Epithelial cell of prostate (primary cell): ENCODE results near the gene PRPF6.

Experiments used
- DNase-seq: peaks from one replicate; pipeline ENCODE4 v3.0.0-alpha.2; 2011; ENCODE audit warnings: low read depth, low spot score
- H3K27ac ChIP-seq: fragments of 450-650 bp; 2 replicates; pipeline ENCODE4 v1.5.1; 2017; ENCODE audit warnings: mild to moderate bottlenecking

PRPF6 gene

DNA sequence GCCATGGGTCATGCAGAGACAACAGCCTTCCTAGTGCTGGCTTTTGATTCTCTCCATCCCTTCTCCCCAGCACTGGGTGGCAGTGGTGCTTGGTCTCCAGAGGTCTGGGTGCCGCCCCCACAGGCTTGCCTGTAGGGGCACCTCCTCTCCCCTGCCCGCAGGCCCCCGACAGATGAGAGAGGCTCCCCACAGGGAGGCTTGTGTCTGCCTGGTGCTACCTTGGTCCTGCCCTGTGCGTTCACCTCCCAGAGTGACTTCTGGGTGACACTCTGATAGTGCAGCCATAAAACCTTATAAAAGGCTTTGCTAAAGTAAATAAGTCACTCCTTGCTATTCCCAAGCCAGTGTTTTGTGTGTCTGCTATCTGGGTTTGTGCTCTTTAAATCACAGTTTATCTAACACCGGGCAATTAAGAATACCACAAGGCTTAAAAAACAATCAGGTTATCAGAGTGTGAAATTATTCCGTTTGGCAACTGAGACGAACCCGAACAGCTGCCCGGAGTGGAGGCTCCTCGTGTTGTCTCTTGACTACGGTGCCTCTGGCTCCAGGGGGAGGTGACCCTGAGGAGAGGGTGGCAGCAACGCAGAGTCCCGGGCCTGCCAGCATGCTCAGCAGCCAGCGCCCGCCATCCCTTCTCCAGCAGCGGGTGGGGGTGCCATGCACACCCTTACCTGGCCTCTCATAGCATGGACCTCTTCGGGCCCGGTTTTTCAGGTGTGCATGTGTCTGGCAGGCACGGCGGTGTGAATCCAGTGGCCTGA is 49.6 kb downstream of the PRPF6 start:
- no peak overlapping the region for H3K27ac ChIP-seq
- no peak for DNase-seq

DNA sequence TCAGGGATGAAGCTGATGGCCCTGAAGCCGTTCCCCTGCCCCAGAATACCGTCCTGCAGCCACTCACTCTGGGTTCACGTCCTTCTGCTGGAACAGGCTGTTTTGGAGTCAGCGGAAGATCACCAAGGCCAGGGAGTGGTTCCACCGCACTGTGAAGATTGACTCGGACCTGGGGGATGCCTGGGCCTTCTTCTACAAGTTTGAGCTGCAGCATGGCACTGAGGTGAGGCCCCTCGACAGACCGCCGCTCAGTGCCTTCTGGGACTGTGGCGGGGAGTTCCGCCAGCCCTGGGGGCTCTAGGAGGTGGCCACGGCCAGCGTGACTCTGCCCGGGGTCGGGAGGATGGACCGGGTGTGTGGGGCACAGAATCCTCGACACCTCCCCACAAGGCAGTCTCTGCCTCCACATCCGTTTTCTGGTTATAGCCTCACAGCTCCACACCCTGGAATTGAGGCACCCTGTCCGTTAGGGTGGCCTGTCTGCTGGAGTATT is 50.9 kb downstream of the PRPF6 start:
- DNase-seq, result no peak
- H3K27ac ChIP-seq, result no peak overlapping the region

DNA sequence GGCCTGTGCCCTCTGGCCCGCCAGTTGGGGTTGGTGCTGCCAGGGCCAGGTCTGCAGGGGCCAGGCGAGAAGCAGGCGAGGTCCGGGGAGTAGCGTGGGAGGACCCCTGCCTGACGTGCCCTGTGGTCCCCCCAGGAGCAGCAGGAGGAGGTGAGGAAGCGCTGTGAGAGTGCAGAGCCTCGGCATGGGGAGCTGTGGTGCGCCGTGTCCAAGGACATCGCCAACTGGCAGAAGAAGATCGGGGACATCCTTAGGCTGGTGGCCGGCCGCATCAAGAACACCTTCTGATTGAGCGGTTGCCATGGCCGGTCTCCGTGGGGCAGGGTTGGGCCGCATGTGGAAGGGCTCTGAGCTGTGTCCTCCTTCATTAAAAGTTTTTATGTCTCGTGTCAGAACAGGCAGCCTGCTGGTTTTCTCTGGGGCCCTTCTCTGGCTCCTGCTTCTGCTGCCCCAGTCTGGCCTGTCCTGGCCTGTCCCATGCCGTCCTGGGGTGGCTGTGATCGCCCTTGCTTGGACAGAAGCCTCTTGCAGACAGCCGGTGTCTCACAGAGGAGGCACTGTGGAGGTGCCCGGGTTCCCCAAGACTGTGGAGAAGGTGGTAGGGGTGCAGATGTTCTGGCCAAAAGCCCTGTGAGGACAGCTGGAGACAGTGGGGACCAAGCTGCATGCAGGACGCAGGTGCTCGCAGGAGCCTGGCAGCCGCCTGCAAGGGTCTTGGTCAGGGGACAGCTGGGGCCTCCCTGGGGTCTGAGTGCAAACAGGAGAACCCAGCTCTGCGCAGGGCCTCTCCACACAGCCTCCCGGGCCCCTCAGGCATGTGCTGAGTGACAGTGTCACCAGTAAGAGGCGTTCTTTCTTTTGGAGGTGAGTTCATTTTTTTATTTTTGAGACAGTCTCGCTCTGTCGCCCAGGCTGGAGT is 52.0 kb downstream of the PRPF6 start:
- no peak overlapping the region for H3K27ac ChIP-seq
- DNase-seq, result no peak

DNA sequence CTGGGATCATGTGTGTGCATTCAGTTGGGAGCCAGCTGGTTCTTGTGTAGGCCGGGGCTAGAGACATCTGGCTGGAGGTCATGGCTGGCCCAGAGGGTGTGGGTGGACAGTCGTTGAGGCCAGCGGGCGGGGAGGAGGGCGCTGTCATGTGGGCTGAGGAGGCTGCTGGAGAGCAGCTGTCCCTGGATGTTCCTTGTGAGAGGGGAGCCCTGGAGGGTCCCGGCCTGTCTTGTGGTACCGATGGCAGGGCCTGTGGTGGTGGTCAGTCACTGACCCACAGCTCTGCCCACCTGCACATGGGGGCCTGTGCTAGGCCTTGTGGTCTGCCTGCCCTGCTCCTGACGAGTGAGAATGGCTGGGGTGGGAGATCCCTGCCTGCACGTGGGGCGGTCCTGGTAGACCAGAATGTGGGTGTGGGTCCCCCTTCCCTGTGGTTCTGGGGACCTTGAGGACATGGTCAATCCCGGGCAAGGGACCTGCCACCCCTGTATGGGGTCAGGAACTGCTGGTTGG is 53.1 kb downstream of the PRPF6 start:
- H3K27ac ChIP-seq, result no peak overlapping the region
- no peak for DNase-seq

DNA sequence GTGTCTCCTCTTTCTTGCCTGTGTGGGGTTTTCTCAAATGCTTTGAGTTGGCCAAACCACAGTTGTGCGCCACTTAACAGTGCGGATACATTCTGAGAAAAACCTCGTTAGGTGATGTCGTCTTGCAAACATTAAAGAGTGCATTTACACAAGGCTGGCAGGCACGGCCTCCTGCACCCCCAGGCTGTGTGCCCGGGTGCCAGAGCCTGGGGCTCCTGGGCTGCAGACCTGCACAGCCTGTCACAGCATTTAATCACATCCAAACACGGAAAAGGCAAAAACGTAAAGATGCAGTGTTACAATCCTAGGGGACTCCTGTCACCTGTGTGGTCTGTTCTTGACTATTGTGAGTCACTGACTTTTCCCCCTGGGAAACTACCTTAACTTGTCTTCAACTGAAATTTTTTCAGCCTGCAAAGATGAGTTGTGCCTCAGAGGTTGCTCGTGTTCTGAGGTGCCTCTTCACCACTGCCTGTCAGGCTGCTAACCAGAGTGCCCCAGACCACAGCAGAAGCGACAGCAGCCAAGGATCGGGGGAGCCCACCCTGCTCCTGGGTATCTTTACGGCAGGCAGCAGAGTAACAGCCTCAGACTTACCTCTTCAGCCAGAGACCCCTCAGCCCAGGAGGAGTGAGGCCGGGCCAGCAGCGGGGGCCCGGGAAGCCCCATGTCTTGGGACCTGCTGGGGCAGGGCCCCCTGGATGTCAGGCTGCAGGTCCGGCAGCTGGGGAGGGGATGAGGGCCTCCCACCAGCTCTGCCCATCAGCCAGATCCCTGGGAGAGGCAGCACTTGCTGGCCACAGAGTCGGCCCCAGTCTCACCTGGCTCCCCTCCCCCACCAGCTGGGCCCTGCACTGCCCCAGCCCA is 54.4 kb downstream of the PRPF6 start:
- no peak overlapping the region for H3K27ac ChIP-seq
- DNase-seq, result no peak

DNA sequence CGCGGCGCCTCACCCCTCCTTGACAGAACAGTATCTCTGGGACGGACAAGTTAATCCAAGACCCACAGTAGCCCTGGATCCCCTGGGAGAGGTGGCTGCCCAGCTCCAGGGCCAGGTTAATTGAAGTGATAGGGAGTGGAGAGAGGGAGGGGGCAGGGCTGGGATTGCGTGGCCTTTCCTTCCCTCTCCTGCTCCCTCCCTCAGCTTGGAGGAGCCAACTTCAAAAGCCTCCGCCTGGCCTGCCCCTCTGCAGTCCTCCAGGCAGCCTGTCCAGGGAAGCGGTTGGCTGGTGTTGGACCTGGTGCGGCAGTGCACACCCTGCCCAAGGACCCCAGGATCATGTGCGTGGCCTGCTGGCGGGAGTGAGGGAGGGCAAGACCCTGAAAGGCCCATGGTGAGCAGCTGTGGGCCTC is 55.0 kb downstream of the PRPF6 start, which contains the start of gene C20orf204:
TSS of gene C20orf204 (plus strand) at position 250 of the 413 bp plus-strand sequence. CDS start at position 392, 142 bp downstream.
- DNase-seq, result no peak
- H3K27ac ChIP-seq, result no peak within 1 kb of the TSS

DNA sequence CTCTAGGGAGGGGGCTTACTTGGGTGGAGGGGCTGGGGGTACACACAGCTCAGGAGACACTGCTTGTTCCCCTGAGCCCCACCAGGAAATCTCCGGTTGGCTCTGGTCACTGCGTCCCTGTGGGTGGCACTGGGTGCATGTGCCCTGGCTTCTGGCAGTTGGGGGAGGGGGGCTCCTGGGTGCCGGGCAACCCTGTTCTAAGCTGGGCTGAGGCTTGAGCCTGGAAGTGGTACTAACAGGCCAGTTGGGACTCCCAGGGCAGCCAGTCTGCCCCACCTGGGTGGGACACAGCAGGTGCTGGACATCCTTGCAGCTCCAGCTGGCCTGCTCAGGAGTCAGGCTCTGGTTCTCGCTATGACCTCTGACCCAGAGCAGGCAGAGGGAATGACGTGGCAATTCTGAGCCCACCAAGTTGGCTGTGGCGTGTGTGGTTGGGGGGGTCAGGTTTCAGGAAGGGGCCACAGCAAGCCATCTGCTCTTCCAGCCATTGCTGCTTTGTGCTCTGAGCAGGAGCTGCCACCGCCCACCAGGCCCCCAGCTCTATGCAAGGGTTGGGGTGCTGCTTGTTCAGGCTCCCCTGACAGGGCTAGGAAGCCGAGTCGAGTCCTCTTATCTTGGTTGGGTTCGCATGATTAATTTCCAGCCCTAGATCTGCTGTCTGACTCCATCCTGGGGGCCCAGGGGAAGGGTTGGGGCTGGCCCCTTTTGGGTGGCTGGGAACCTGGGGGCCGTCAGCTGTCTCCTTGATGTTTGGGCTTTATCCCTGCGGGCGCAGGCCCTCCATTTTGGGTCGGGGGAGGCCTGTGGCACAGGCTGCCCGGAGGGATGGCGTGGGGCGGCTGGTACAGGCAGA is 55.6 kb downstream of the PRPF6 start:
- no peak for DNase-seq
- H3K27ac ChIP-seq, result no peak overlapping the region

DNA sequence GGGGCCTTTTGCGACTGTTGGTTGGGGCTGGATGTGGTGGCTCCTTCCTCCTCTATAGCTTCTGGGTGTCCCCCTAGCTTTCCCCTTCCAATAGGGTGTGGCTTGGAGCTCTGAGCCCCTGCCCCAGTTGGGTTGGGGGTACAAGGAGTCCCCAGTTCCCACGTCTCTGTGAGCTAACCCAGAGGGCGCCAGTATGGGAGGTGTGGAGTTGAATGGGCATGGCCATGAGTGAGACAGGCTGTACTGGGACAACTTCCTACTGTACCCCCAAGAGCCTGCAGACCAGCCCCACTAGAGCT is 56.2 kb downstream of the PRPF6 start:
- no peak for DNase-seq
- H3K27ac ChIP-seq, result no peak overlapping the region

DNA sequence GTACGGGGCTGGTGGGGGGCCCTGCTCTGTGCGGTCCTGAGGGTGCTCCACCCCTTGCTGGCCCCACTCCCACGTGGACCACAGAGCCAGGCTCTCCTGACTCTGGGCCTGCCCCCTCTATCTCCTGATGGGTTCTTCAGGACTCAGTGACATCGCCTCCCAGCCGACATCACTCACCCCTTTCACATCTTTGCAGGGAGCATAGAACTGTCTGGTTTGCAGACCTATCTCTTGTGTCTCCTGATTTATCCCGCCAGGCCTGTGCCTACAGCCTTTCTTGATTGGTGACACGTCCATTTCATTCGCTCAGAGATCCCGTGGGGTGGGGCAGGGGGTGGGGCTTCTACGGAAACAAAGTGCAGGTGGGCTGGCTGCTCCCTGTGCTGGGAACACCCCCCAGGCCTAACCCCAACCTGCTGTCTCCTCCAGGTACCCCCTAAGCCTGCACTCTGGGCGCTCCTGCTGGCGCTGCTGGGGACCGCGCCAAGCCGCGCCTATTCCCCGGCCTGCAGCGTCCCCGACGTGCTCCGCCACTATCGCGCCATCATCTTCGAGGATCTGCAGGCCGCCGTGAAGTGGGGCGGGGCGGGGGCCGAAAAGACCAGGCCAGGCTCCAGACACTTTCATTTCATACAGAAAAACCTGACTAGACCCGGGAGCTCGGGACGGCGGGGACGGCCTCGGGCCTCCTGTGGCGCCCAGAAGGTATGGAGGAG is 56.7 kb downstream of the PRPF6 start:
- no peak for DNase-seq
- no peak overlapping the region for H3K27ac ChIP-seq

DNA sequence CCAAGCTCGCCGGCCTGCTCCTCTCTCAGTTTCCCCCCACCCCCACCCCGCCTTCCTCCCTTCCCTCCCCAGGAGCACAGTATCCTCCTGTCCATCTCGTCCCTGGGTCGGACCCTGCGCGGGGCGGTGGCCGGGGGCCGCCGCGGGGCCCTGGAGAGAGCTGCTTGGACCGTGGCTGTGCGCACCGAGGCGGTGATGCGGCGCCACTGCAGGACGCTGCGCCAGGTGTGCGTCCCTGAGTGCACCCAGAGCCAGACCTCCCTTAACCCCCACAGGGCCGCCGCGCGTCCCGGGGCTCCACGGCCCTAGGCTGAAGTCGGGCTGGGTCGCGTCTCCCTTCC is 57.3 kb downstream of the PRPF6 start:
- H3K27ac ChIP-seq, result no peak overlapping the region
- DNase-seq, result no peak

DNA sequence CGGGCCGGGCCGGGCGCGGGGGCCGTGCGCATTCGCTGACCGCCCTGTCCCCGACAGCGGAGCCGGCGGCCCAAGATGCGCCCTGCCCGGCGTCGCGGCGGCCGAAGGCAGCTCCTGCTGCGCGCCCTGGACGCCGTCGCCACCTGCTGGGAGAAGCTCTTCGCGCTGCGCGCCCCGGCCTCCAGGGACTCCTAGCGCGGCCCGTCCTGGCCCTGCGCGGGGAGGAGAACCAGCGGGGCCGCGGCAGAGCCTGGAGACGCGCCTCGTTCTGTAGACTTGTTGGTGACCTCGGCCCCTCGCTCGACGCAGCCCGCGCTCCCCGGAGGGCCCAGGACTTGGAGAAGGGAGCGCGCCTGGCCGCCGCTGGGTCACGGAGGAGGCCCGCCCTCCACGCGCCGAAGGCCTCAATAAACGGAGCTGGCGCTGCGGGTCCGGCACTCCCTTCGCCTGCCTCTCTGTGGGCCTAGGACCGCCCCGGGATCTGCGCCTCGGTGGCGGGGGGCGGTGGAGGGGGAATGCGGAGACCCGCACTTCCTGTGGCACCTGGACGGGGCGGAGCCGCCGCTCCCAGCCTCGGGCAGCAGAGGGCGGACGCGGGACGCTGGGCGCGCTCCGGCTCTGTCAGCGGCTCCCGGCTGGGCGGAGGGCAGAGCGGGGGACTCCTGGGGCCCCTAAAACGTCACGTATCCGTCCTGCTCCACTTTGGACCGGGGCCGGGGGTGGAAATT is 57.8 kb downstream of the PRPF6 start:
- peak; percentile 41 for DNase-seq
- H3K27ac ChIP-seq, result peak overlapping the region; percentile 24

DNA sequence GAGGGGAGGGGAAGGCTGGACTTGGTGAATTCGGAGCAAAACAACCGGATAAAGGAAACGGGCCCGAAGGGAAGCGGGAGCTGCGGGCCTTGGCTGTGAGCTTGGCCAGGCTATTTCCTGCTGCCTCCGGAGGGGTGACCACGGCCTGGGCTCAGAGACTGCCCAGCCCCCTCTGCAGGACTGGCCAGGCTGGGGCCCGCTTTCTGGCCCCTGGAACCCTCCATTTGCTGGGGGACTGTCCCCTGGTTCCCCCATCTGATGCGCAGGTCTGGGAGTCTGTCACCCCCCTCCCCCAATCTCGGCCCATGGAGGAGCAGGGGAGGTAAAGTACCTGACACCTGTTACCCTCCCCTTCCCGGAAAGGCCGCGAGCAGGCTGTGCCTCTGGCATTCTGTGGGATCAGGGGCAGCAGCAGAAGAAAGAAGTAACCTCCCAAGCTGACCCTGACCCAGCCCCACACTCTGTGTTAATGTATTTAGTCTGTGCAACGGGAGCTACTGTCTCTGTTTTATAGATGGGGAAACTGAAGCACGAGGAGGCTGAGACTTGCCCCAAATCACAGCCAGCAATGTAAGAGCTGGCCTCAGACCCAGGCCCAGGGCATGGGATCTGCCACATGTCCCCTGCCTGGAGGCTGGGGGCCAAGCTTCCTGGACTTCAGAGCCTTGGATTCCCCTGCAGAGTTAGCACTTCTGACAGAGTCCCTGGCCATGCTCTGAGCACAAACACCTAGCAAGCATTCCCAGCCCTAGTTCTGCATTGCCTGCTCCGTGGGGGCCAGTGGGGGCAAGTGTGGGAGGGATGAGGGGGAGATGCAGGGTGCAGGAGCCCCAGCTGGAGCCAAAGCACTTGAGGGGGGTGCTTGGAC is 58.6 kb downstream of the PRPF6 start:
- no peak for DNase-seq

DNA sequence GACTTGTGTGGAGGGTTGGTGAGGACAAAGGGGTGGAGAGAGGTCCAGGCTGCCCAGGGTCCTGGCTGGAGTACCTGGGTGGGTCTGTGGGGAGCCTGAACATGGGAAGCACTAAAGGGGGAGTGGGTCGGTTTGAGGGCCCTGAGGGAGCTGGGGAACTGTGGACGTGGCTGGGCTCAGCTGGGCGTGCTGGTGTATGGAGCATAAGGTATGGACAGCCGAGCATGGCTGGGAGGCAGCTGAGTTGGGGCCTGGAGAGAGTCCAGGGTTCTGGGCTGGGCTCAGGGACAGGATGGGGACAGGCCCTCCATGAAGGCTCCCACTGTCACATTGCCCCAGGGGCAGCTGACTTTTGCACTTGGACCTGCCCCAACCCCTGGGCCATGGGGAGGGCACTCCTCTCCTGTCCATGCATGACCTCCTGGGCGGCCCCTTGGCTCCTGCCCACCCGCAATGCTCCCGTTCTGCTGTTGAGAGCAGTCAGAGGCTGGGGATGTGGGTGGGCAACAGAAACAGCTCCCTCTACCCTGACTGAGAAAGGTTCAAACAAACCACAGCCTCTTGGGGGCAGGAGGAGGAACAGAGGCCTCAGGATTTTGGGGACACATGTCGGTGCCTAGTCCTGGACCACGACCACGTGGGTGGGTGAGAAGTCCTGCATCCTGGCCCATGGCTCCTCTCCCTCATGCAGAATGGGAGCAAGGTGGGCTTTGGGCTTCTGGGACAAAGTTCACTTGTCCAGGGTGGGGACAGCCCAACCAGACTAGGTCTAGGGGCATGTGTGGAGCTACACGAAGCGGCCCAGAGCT is 59.5 kb downstream of the PRPF6 start:
- no peak overlapping the region for H3K27ac ChIP-seq
- no peak for DNase-seq

More for the DNA sequence above, 58.6 kb downstream of the PRPF6 start:
- H3K27ac ChIP-seq, result no peak overlapping the region

DNA sequence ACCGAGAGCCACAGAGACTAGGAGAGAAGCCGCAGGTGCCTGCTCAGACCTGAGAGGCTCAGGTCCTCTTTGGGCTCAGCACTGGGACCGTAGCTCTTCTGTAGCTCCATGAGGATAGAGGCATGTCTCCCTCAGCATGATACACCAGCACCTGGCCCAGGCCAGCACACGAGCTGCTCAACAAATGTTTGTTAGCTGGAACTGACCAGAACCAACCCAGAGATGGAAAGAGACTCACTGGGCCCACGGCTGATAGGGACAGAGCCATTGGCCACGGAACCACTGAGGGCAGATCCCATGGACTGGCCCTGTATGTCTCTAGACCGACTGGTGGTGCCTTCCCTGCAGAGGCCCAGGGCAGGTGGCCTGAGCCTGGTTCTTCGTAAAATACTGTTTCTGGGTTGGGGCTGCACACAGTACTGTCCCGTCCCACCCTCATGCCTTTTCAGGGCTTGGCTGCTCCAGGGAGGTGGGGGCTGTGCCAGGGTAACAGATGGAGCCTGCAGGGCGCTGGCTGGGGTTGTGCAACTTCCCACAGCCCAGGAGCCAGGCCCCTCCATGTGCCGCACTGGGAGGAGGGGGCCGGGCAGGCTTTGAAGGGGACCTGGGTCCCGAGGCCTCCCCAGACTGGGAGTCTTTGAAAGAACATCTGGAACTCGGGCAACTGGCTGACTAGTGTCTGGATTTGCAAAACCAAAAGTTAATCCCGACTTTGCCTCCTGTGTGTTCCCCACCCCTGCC is 60.3 kb downstream of the PRPF6 start:
- no peak for DNase-seq
- H3K27ac ChIP-seq, result no peak overlapping the region

DNA sequence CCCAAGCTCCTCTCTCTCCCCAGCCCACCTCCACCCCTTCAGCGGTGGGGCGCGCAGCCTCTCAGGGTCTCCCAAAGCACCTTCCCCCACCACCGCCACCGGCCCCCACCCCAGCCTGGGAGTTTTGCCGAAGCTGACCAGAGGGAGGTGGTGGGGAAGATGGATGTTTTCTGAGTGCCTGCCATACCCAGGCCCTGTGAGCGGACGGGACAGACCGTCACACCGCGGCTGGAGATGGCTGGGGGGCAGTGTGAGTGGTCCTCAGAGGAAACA is 60.8 kb downstream of the PRPF6 start:
- DNase-seq, result no peak
- no peak overlapping the region for H3K27ac ChIP-seq
